Lung (tissue), 12 donors: ENCODE measurements around the gene AP2A2. TPM values are rescaled to one million over a fixed set of nuclear protein-coding genes. Genes with fewer than 3 reads are reported as not detected.

Source experiments
- ATAC-seq: fragments of 200-7000 bp; cut with Tn5 transposase; one replicate; pipeline ENCODE4 v1.9.1; 2020; ENCODE audit warnings: moderate number of reproducible peaks; ENCODE audit not compliant: insufficient read depth, low FRiP score
- DNase-seq, 3 donors: peaks; one replicate each; pipeline ENCODE4 v3.0.0-alpha.2; 2013 to 2017
- H3K27ac ChIP-seq, 2 donors: one replicate each; pipeline ENCODE4 v1.5.1; 2013; ENCODE audit warnings: mild to moderate bottlenecking in 2 of 2, moderate library complexity in 2 of 2, control low read depth in 1 of 2, inconsistent platforms in 1 of 2, low read depth in 1 of 2, low read length in 1 of 2
- H3K27me3 ChIP-seq, 3 donors: one replicate each; pipeline ENCODE4 v1.5.1; 2013; ENCODE audit warnings: low read length in 2 of 3; ENCODE audit not compliant: control insufficient read depth in 3 of 3, insufficient read depth in 3 of 3
- H3K36me3 ChIP-seq, 4 donors: one replicate each; pipeline ENCODE4 v1.5.1; 2013; ENCODE audit warnings: low read length in 4 of 4, mild to moderate bottlenecking in 1 of 4, moderate library complexity in 1 of 4; ENCODE audit not compliant: control insufficient read depth in 4 of 4, insufficient read depth in 4 of 4
- H3K4me1 ChIP-seq, 5 donors: one replicate each; pipeline ENCODE4 v1.5.1; 2013; ENCODE audit warnings: low read length in 5 of 5, mild to moderate bottlenecking in 2 of 5, moderate library complexity in 1 of 5; ENCODE audit not compliant: control insufficient read depth in 5 of 5, insufficient read depth in 5 of 5
- H3K4me3 ChIP-seq: one replicate; pipeline ENCODE4 v1.5.1; 2013; ENCODE audit warnings: mild to moderate bottlenecking, control low read depth, moderate library complexity
- H3K9ac ChIP-seq, 2 donors: one replicate each; pipeline ENCODE4 v1.5.1; 2013; ENCODE audit warnings: low read length in 2 of 2, control low read depth in 1 of 2; ENCODE audit not compliant: insufficient read depth in 1 of 2
- H3K9me3 ChIP-seq, 4 donors: one replicate each; pipeline ENCODE4 v1.5.1; 2013; ENCODE audit warnings: low read length in 3 of 4, mild to moderate bottlenecking in 1 of 4, moderate library complexity in 1 of 4; ENCODE audit not compliant: control insufficient read depth in 4 of 4, insufficient read depth in 3 of 4
- CTCF ChIP-seq: IDR thresholded peaks from 2 replicates; pipeline ENCODE4 v1.5.1; 2012; ENCODE audit warnings: mild to moderate bottlenecking; ENCODE audit errors: control extremely low read depth, extremely low read depth
- WGBS, 2 donors: extraction: QIAGEN DNeasy Blood & Tissue Kit; methylation state at CpG; one replicate each; pipeline ENCODE4 v1.1.7; 2013; 5-methylcytosine and 5-hydroxymethylcytosine counted together
- polyA plus RNA-seq, 2 donors: library from polyadenylated mRNA; stranded (reverse); fragments of 200-250 nt; gene quantifications; one replicate each; pipeline ENCODE4 v1.2.1, GENCODE V29; 2013
- total RNA-seq, 2 donors: library from RNA; depleted of rRNA in 1 of 2; stranded (reverse); fragments of >200 nt in 1 of 2; gene quantifications; one replicate each; pipeline ENCODE4 v1.2.1, GENCODE V29; 2014 to 2021
- donor health status: control.
- donor health status: control.
- donor health status: Bipolar disorder and iron deficiency.
- donor health status: healthy.
- donor health status: DM: yes; HTN: yes; CAD: no.

The AP2A2 gene
- total and polyA plus RNA-seq, 4 donors = 33.8 to 93.2 (median 54.4) TPM

- DNase-seq = no peak
- no peaks in the 10 kb centered on the region for H3K9me3 ChIP-seq
- no peak for ATAC-seq
- peaks cover 0 to 3% (median 0%) of the 10 kb centered on the region in 5 donors for H3K4me1 ChIP-seq
- peaks cover 4 to 42% (median 16%) of the 10 kb centered on the region in 4 donors for H3K36me3 ChIP-seq
- TF ChIP-seq CTCF = no peak
- WGBS, 2 donors = 97% methylated on average over 5 of the region's 5 CpGs
- no peak overlapping the region for H3K27ac ChIP-seq
- no peak overlapping the region for H3K9ac ChIP-seq
- H3K27me3 ChIP-seq = no peaks in the 10 kb centered on the region
- no peak overlapping the region for H3K4me3 ChIP-seq
Measured at GRCh38 chr11:962688-963087, 37.0 kb downstream of the AP2A2 start.

GRCh38 chr11:963852-964251 is 38.2 kb downstream of the AP2A2 start:
- no peak overlapping the region for H3K4me3 ChIP-seq
- TF ChIP-seq CTCF = no peak
- no peak overlapping the region for H3K9ac ChIP-seq
- no peaks in the 10 kb centered on the region for H3K9me3 ChIP-seq
- H3K4me1 ChIP-seq = no peaks in the 10 kb centered on the region
- peaks cover 4 to 37% (median 16%) of the 10 kb centered on the region in 4 donors for H3K36me3 ChIP-seq
- no peak overlapping the region for H3K27ac ChIP-seq
- no peak for ATAC-seq
- 94 to 96% methylated on average over 7 of the region's 7 CpGs for WGBS, 2 donors
- DNase-seq = no peak
- H3K27me3 ChIP-seq = no peaks in the 10 kb centered on the region

- Histone ChIP-seq H3K9me3 (no peaks in the 10 kb centered on the region), H3K4me1 (no peaks in the 10 kb centered on the region), H3K4me3 (no peak overlapping the region), H3K27me3 (no peaks in the 10 kb centered on the region), H3K36me3 (peaks cover 4 to 32% (median 11%) of the 10 kb centered on the region in 4 donors), H3K9ac (no peak overlapping the region), H3K27ac (no peak overlapping the region)
- ATAC-seq (no peak), DNase-seq (no peak)
- WGBS, 2 donors = 89 to 93% methylated on average over 13 of the region's 13 CpGs
- TF ChIP-seq CTCF = no peak
Measured at GRCh38 chr11:965206-965775, 39.6 kb downstream of the AP2A2 start.
